IPS-18c (cell line): ENCODE data around the gene ADAM17.
A peak's percentile ranks its signal among the peaks of the same experiment; 100 is the strongest.
"Not testable (repeated sequence)": the region's sequence is repeated elsewhere in the genome, so short reads cannot be mapped to it uniquely, and the experiment has no call there.

Experiments
- H3K4me3 ChIP-seq: 2 replicates; pipeline ENCODE4 v1.7.0; 2013; ENCODE audit warnings: low read depth, mild to moderate bottlenecking, low read length, moderate library complexity; ENCODE audit not compliant: insufficient read depth
- H3K9me3 ChIP-seq: one replicate; pipeline ENCODE4 v1.6.1; 2013; ENCODE audit warnings: mild to moderate bottlenecking, low read length, moderate library complexity; ENCODE audit not compliant: control insufficient read depth, insufficient read depth

The ADAM17 gene

GRCh38 chr2:9573840-9574239 lies 18.2 kb upstream of the ADAM17 start:
- no peaks in the 10 kb centered on the region for H3K9me3 ChIP-seq

GRCh38 chr2:9573013-9573720 lies 17.5 kb upstream of the ADAM17 start:
- Histone ChIP-seq H3K9me3 (no peaks in the 10 kb centered on the region), H3K4me3 (no peak overlapping the region)

More at GRCh38 chr2:9573840-9574239, 18.2 kb upstream of the ADAM17 start:
- no peak overlapping the region for H3K4me3 ChIP-seq

- Histone ChIP-seq H3K9me3 (no peaks in the 10 kb centered on the region), H3K4me3 (no peak overlapping the region)
These were observed 14.8 kb upstream of the ADAM17 start for GRCh38 chr2:9570182-9571060.

GRCh38 chr2:9565436-9566153 lies 10.0 kb upstream of the ADAM17 start:
- H3K4me3 ChIP-seq = no peak overlapping the region
- H3K9me3 ChIP-seq = no peaks in the 10 kb centered on the region

GRCh38 chr2:9560628-9561027 lies 5.0 kb upstream of the ADAM17 start:
- Histone ChIP-seq H3K9me3 (no peaks in the 10 kb centered on the region), H3K4me3 (no peak overlapping the region)

GRCh38 chr2:9558948-9559381 lies 3.3 kb upstream of the ADAM17 start:
- H3K9me3 ChIP-seq = no peaks in the 10 kb centered on the region

GRCh38 chr2:9556121-9556743 lies 602 bp upstream of the ADAM17 start:
- H3K4me3 ChIP-seq = peak overlapping the region; percentile 92
- H3K9me3 ChIP-seq = no peaks in the 10 kb centered on the region

More at GRCh38 chr2:9558948-9559381, 3.3 kb upstream of the ADAM17 start:
- H3K4me3 ChIP-seq = no peak overlapping the region

GRCh38 chr2:9554921-9555296 lies 721 bp downstream of the ADAM17 start:
- Histone ChIP-seq H3K9me3 (no peaks in the 10 kb centered on the region), H3K4me3 (peak overlapping the region; percentile 92)

- H3K9me3 ChIP-seq = no peaks in the 10 kb centered on the region
- no peak overlapping the region for H3K4me3 ChIP-seq
These were observed 3.1 kb downstream of the ADAM17 start for GRCh38 chr2:9552219-9553178.

GRCh38 chr2:9550859-9551391 lies 4.7 kb downstream of the ADAM17 start:
- not testable (repeated sequence) for H3K9me3 ChIP-seq, H3K4me3 ChIP-seq

- Histone ChIP-seq H3K4me3 (no peak overlapping the region), H3K9me3 (no peaks in the 10 kb centered on the region)
These were observed 6.2 kb downstream of the ADAM17 start for GRCh38 chr2:9549420-9549819.

GRCh38 chr2:9548506-9548905 lies 7.1 kb downstream of the ADAM17 start:
- Histone ChIP-seq H3K9me3 (no peaks in the 10 kb centered on the region), H3K4me3 (no peak overlapping the region)

GRCh38 chr2:9547262-9547991 lies 8.2 kb downstream of the ADAM17 start:
- H3K9me3 ChIP-seq = no peaks in the 10 kb centered on the region
- H3K4me3 ChIP-seq = no peak overlapping the region

GRCh38 chr2:9545502-9545901 lies 10.1 kb downstream of the ADAM17 start:
- no peaks in the 10 kb centered on the region for H3K9me3 ChIP-seq
- H3K4me3 ChIP-seq = no peak overlapping the region

- no peak overlapping the region for H3K4me3 ChIP-seq
- H3K9me3 ChIP-seq = no peaks in the 10 kb centered on the region
These were observed 12.1 kb downstream of the ADAM17 start for GRCh38 chr2:9543557-9543956.
